ENCODE measurements around the gene SPATS2. TPM values are rescaled to one million over a fixed set of nuclear protein-coding genes. Genes with fewer than 3 reads are reported as not detected.

Gene SPATS2
- total RNA-seq, 1 donor from 2014 or later, result 13.8 TPM

GRCh38 chr12:49478949-49479664 lies 111.8 kb downstream of the SPATS2 start:
- no peak overlapping the region for H3K4me3 ChIP-seq
- H3K9me3 ChIP-seq, result no peaks in the 10 kb centered on the region
- H3K27me3 ChIP-seq, result no peaks in the 10 kb centered on the region
- intact Hi-C loops (cut with DNase I), result no loop called here
- no peaks in the 10 kb centered on the region for H3K4me1 ChIP-seq
- H3K36me3 ChIP-seq, result no peaks in the 10 kb centered on the region
- TF ChIP-seq CTCF (IDR thresholded peaks at IDR 0.05), result no peak
- no peak overlapping the region for H3K27ac ChIP-seq
- no peak for DNase-seq (ENCODE audit: low spot score in 2 of 2)

GRCh38 chr12:49482095-49483051 lies 115.1 kb downstream of the SPATS2 start:
- Histone ChIP-seq H3K27me3 (no peaks in the 10 kb centered on the region), H3K27ac (no peak overlapping the region), H3K4me3 (no peak overlapping the region), H3K9me3 (no peaks in the 10 kb centered on the region), H3K4me1 (no peaks in the 10 kb centered on the region), H3K36me3 (peaks cover 0 to 15% of the 10 kb centered on the region in 2 donors)
- no peak for TF ChIP-seq CTCF (IDR thresholded peaks at IDR 0.05)
- DNase-seq (ENCODE audit: low spot score in 2 of 2), result no peak
- intact Hi-C loops (cut with DNase I), result no loop called here

GRCh38 chr12:49483619-49484018 lies 116.4 kb downstream of the SPATS2 start:
- Histone ChIP-seq H3K27ac (no peak overlapping the region), H3K9me3 (no peaks in the 10 kb centered on the region), H3K4me1 (no peaks in the 10 kb centered on the region), H3K4me3 (no peak overlapping the region), H3K27me3 (no peaks in the 10 kb centered on the region), H3K36me3 (peaks cover 0 to 15% of the 10 kb centered on the region in 2 donors)
- TF ChIP-seq CTCF (IDR thresholded peaks at IDR 0.05), result no peak
- no peak for DNase-seq (ENCODE audit: low spot score in 2 of 2)
- intact Hi-C loops (cut with DNase I), result no loop called here

- H3K4me3 ChIP-seq, result no peak overlapping the region
- H3K27me3 ChIP-seq, result no peaks in the 10 kb centered on the region
- intact Hi-C loops (cut with DNase I), result no loop called here
- H3K36me3 ChIP-seq, result peaks cover 3 to 15% of the 10 kb centered on the region in 2 donors
- H3K27ac ChIP-seq, result no peak overlapping the region
- DNase-seq (ENCODE audit: low spot score in 2 of 2), result no peak
- H3K4me1 ChIP-seq, result no peaks in the 10 kb centered on the region
- no peaks in the 10 kb centered on the region for H3K9me3 ChIP-seq
- no peak for TF ChIP-seq CTCF (IDR thresholded peaks at IDR 0.05)
Measured at GRCh38 chr12:49487605-49488004, 120.3 kb downstream of the SPATS2 start.

- H3K36me3 ChIP-seq, result peaks cover 3 to 15% of the 10 kb centered on the region in 2 donors
- TF ChIP-seq CTCF (IDR thresholded peaks at IDR 0.05), result no peak
- no peak overlapping the region for H3K4me3 ChIP-seq
- intact Hi-C loops (cut with DNase I), result no loop called here
- no peaks in the 10 kb centered on the region for H3K9me3 ChIP-seq
- H3K27ac ChIP-seq, result no peak overlapping the region
- DNase-seq (ENCODE audit: low spot score in 2 of 2), result no peak
- H3K27me3 ChIP-seq, result no peaks in the 10 kb centered on the region
- no peaks in the 10 kb centered on the region for H3K4me1 ChIP-seq
Measured at GRCh38 chr12:49489154-49489553, 121.9 kb downstream of the SPATS2 start.
